HepG2 (cell line): ENCODE measurements around the gene IFT27.

ENCODE experiments used
- PCBP1 ChIP-seq: fragments of 200-400 bp; formaldehyde crosslinking; IDR thresholded peaks from 2 replicates; pipeline ENCODE4 v1.6.1; 2017; ENCODE audit warnings: mild to moderate bottlenecking, low read depth, low read length, borderline replicate concordance
- ZNF251 ChIP-seq: sonication (generic); formaldehyde crosslinking; IDR thresholded peaks from 2 replicates; pipeline ENCODE4 v1.9.0; 2021; ENCODE audit warnings: mild to moderate bottlenecking, missing genetic modification reagents

- no peak for TF ChIP-seq ZNF251 (CRISPR knock-in tag)
- no peak for TF ChIP-seq PCBP1
These were observed 42.6 kb downstream of the IFT27 start for GRCh38 chr22:36733271-36733670.
